Iris pigment epithelial cell (primary cell): ENCODE data around the gene PRKCQ.
"Not testable (repeated sequence)": the region's sequence is repeated elsewhere in the genome, so short reads cannot be mapped to it uniquely, and the experiment has no call there.

ENCODE experiments used
- DNase-seq: peaks from one replicate; pipeline ENCODE4 v3.0.0-alpha.2; 2011; ENCODE audit warnings: low read depth

The PRKCQ gene

GRCh38 chr10:6383096-6383812 is 196.8 kb downstream of the PRKCQ start:
- DNase-seq, result peak; percentile 54

DNA sequence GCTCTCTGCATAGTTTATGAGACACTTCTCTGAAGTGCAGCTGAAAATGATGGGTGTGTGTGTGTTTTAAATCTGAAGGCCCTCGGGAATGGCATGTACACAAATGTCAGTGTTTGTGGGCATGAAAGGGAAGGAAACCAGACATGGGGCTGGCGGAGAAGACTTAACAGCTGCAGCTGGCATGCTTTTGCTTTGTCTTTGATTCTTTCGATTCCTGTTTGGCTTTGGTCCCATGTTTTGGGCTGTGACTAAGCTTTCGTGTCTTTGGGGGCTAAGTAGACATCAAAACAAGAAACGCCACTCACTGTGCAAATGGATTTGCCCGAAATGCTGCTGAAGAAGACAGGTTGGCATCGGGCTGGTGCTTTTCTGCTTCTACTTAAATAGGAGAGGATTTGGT is 198.0 kb downstream of the PRKCQ start:
- DNase-seq, result peak; percentile 48

GRCh38 chr10:6380478-6380877 is 199.6 kb downstream of the PRKCQ start:
- not testable (repeated sequence) for DNase-seq

DNA sequence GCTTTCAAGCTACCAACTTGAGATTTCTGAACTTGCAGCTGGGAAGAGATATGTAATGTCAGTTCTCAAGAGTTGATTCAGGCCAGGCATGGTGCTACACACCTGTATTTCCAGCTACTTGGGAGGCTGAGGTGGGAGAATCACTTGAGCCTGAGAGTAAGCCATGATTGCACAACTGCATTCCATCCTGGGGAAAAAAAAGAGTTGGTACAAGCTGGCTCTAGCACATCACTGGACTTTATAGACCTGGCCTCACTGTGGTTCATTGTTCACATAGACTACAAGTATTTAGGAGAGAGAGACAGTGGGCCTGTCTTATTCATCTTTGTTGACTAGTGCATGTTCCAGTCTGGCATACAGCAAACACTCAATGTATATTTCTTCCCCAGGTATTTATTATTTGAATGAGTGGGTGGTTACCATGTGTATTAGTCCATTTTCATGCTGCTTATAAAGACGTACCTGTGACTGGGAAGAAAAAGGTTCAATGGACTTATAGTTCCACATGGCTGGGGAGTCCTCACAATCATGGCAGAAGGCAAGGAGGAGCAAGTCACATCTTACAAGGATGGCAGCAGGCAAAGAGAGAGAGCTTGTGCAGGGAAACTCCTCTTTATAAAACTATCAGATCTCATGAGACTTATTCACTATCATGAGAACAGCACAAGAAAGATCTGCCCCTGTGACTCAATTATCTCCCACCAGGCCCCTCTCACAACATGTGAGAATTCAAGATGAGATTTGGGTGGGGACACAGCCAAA is 200.9 kb downstream of the PRKCQ start:
- DNase-seq, result peak; percentile 22
